Measurements from ENCODE around the gene MKLN1. TPM values are rescaled to one million over a fixed set of nuclear protein-coding genes. Genes with fewer than 3 reads are reported as not detected.

MKLN1 gene
- total and polyA plus RNA-seq, 2 of the 13 experiments (the other 11 are each of a cell fraction or from before 2014, with no cell fraction given) = 33.6 to 43.5 TPM

GRCh38 chr7:131455001-131455400 is 127.3 kb downstream of the MKLN1 start:
- no peaks in the 10 kb centered on the region for H3K9me3 ChIP-seq (ENCODE audit: low read length)
- no peak overlapping the region for H3K4me3 ChIP-seq (replicated peaks in 1 of 3; ENCODE audit: insufficient read depth in 1 of 3, low read depth in 2 of 3, low read length in 3 of 3)
- no peak overlapping the region for H3K9ac ChIP-seq (ENCODE audit: insufficient read depth, low read depth, low read length)
- intact Hi-C loops (cut with micrococcal nuclease; ENCODE audit: unreplicated experiment) (no loop called here), in situ Hi-C loops (cut with HindIII; ENCODE audit: extremely low pct_ligation_motif_present, low pct_unique_long_range_greater_than_20kb) (no loop called here)
- H3K36me3 ChIP-seq (replicated peaks in 1 of 2; ENCODE audit: control insufficient read depth in 1 of 2, insufficient read depth in 2 of 2, low read length in 2 of 2) = peaks cover under 1 to 15% of the 10 kb centered on the region in 2 experiments; a peak in 3 of 5 replicates
- no peaks in the 10 kb centered on the region for H3K4me1 ChIP-seq (ENCODE audit: insufficient read depth, low read length)
- no peaks in the 10 kb centered on the region for H3K27me3 ChIP-seq (ENCODE audit: control insufficient read depth in 1 of 2, insufficient read depth in 2 of 2, low read length in 2 of 2)
- no peaks in the 10 kb centered on the region for H4K20me1 ChIP-seq (ENCODE audit: insufficient read depth, low read length)
- WGBS (ENCODE audit: low lambda C conversion rate) = 95% methylated on average over 2 of the region's 2 CpGs
- no TSS peak for BruUV-seq (replicated peaks)
- ChIA-PET POLR2A (no interaction called here), CTCF (ENCODE audit: low intra/inter-chr PET ratio, low total read pairs) (no interaction called here)
- no peak for ATAC-seq
- H3K4me2 ChIP-seq (ENCODE audit: low read depth, low read length) = no peak overlapping the region
- DNase-seq (ENCODE audit: low spot score) = no peak
- no peak overlapping the region for H2AFZ ChIP-seq (ENCODE audit: low read length)
- H3K27ac ChIP-seq (ENCODE audit: extremely low read length, insufficient read depth, low read length) = no peak overlapping the region
- FAIRE-seq = no peak
- TF ChIP-seq BCL3 (CRISPR knock-in tag; IDR thresholded peaks at IDR 0.05) (no peak), KDM4B (CRISPR knock-in tag; IDR thresholded peaks at IDR 0.05) (no peak), ZNF577 (CRISPR knock-in tag; IDR thresholded peaks at IDR 0.05; ENCODE audit: borderline replicate concordance, low read depth) (no peak), PAF1 (CRISPR knock-in tag; IDR thresholded peaks at IDR 0.05) (no peak), ZNF513 (CRISPR knock-in tag; conservative IDR thresholded peaks at IDR 0.05) (no peak), ELF3 (CRISPR knock-in tag; IDR thresholded peaks at IDR 0.05) (no peak), CREBL2 (CRISPR knock-in tag; IDR thresholded peaks at IDR 0.05; ENCODE audit: borderline replicate concordance) (no peak), MXD3 (CRISPR knock-in tag; IDR thresholded peaks at IDR 0.05) (no peak), CEBPG (CRISPR knock-in tag; IDR thresholded peaks at IDR 0.05) (no peak), MEIS2 (CRISPR knock-in tag; IDR thresholded peaks at IDR 0.05) (no peak), MAFG (CRISPR knock-in tag; IDR thresholded peaks at IDR 0.05) (no peak), ZFP36 (IDR thresholded peaks at IDR 0.05; ENCODE audit: borderline replicate concordance, low read depth, low read length, partially characterized antibody) (no peak)
- H3K79me2 ChIP-seq (ENCODE audit: insufficient read depth, low read length) = no peaks in the 10 kb centered on the region

All from HepG2 (cell line).